ENCODE results near the gene NTSR1.

GRCh38 chr20:62684981-62685380 lies 23.7 kb upstream of the NTSR1 start:
- no peak for TF ChIP-seq SIN3A (IDR thresholded peaks at IDR 0.05; ENCODE audit: borderline replicate concordance, insufficient read depth, low read length)
- no peak for TF ChIP-seq POLR2AphosphoS5 (IDR thresholded peaks at IDR 0.05; ENCODE audit: low read depth, low read length)
